K562 (cell line): Measurements from ENCODE around the gene DAO. TPM values are rescaled to one million over a fixed set of nuclear protein-coding genes. Genes with fewer than 3 reads are reported as not detected.
A peak's percentile ranks its signal among the peaks of the same experiment; 100 is the strongest.

Experiments used
- CHD1 ChIP-seq: fragments of 200-600 bp; sonication (generic); IDR thresholded peaks from one replicate; pipeline ENCODE4 v1.6.1; 2012; ENCODE audit warnings: mild to moderate bottlenecking, moderate library complexity, low read length, inconsistent platforms
- CHD7 ChIP-seq: fragments of 200-600 bp; sonication (generic); IDR thresholded peaks from one replicate; pipeline ENCODE4 v1.6.1; 2012; ENCODE audit warnings: mild to moderate bottlenecking, low read depth, low read length, inconsistent platforms
- DPF2 ChIP-seq: fragments of 450-650 bp; IDR thresholded peaks from 2 replicates; pipeline ENCODE4 v1.6.1; 2016
- GABPB1 ChIP-seq: sonication (generic); formaldehyde crosslinking; IDR thresholded peaks from 2 replicates; pipeline ENCODE4 v1.8.0; 2022; ENCODE audit warnings: mild to moderate bottlenecking, missing genetic modification reagents
- HINFP ChIP-seq: fragments of 450-650 bp; conservative IDR thresholded peaks from 2 replicates; pipeline ENCODE4 v1.6.1; 2016; ENCODE audit warnings: missing genetic modification characterization, low read depth, mild to moderate bottlenecking, control low read depth, missing compliant biosample characterization
- NR3C1 ChIP-seq: sonication (generic); formaldehyde crosslinking; IDR thresholded peaks from 2 replicates; pipeline ENCODE4 v1.8.1; 2022; ENCODE audit warnings: missing genetic modification reagents
- TBL1XR1 ChIP-seq, 2 experiments: IDR thresholded peaks; 2 replicates each; pipeline ENCODE4 v1.6.1; 2012; ENCODE audit warnings: improper control_type of control experiment in 2 of 2, low read length in 2 of 2, mild to moderate bottlenecking in 1 of 2
- ZBED1 ChIP-seq: IDR thresholded peaks from 2 replicates; pipeline ENCODE4 v1.6.1; 2014
- ZNF507 ChIP-seq: conservative IDR thresholded peaks from 2 replicates; pipeline ENCODE4 v1.6.1; 2017; ENCODE audit warnings: missing genetic modification characterization, missing compliant biosample characterization
- polyA plus RNA-seq, 8 experiments: library from polyadenylated mRNA; depleted of rRNA in 4 of 8; stranded (reverse) in 5 of 8; unstranded in 3 of 8; fragments of >200 nt; fragmentation: Nextera tagmentation in 2 of 8; fragmentation: Illumina TruSeq in 1 of 8; extraction: Ambion mirVana in 2 of 8; extraction: Trizol in 1 of 8; gene quantifications; 2 replicates each; pipeline versions ENCODE4 v1.2.1 to v1.2.3, GENCODE V29; 2011 to 2014; ENCODE audit warnings: inconsistent platforms in 1 of 8, missing spikeins in 1 of 8
- total RNA-seq, 7 experiments: library from RNA; depleted of rRNA in 6 of 7; stranded (reverse); fragments of >200 nt in 6 of 7; fragmentation: Illumina TruSeq in 2 of 7; extraction: Trizol in 2 of 7; gene quantifications; 2 replicates each; pipeline versions ENCODE4 v1.2.1 to v1.2.3, GENCODE V29; 2011 to 2021; ENCODE audit warnings: low replicate concordance in 1 of 7

DAO gene
- total and polyA plus RNA-seq, 9 of the 15 experiments (the other 6 are each of a cell fraction or from before 2014, with no cell fraction given): not detected

GRCh38 chr12:108838194-108839017 is 41.5 kb upstream of the DAO start (continued):
- TF ChIP-seq CHD7 (no peak), NR3C1 (CRISPR knock-in tag) (no peak), CHD1 (no peak), GABPB1 (CRISPR knock-in tag) (no peak), TBL1XR1 (IDR thresholded peaks at IDR 0.05; ENCODE audit: low read length in 2 of 2) (0 out of 4 replicates have a peak, but pooled peaks of 1 of the 2 experiments have one; percentile 7), ZBED1 (peak; percentile 57; the same call in 1 of the 2 replicates), DPF2 (peak; percentile 90), ZNF507 (tag) (no peak), HINFP (no peak)
